NCI-H1694 (cell line): ENCODE data around the gene UBIAD1.
A peak's percentile ranks its signal among the peaks of the same experiment; 100 is the strongest.
"Not testable (repeated sequence)": the region's sequence is repeated elsewhere in the genome, so short reads cannot be mapped to it uniquely, and the experiment has no call there.

Experiments used
- DNase-seq: peaks from one replicate; lab custom pipeline; 2025; lab: John Stamatoyannopoulos, UW

Gene UBIAD1, protein sequence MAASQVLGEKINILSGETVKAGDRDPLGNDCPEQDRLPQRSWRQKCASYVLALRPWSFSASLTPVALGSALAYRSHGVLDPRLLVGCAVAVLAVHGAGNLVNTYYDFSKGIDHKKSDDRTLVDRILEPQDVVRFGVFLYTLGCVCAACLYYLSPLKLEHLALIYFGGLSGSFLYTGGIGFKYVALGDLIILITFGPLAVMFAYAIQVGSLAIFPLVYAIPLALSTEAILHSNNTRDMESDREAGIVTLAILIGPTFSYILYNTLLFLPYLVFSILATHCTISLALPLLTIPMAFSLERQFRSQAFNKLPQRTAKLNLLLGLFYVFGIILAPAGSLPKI

DNA sequence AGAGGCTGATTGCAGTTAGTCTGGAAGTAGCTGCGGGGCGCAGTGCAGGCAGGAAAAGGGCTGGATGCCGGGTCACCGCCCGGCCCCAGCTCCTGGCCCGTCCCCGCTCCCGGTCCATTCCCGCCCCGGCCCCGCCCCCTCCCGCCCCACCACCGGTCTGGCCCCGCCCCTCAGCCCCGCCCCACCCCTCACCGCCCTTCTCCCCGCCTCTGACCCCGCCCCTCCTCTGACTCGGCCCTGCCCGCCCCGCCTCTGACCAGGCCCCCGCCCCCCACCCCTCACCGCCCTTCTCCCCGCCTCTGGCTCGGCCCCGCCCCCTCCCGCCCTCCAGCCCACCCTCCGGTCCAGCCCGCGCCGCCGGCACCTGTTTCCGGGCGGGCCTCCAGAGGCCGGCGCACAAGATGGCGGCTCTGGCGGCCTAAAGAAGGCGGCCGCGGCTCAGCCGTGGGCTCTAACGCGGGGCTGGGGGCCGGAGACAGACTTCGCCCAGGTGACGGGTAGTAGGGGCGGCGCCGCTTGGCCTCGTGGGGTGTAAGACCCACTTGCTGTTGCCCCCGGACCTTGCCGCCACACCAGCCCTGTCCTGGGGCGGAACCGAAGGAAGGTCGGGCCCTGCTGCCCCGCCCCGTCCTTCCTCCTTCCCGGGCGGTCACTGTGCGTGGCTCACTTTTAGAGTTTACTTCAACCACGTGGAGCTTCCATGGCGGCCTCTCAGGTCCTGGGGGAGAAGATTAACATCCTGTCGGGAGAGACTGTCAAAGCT is at the start of gene UBIAD1:
Gene UBIAD1, plus strand, starts transcription at position 367 of the 763 bp plus-strand sequence. Its CDS starts 334 bp downstream, at position 701.
- DNase-seq, result peak; percentile 49

DNA sequence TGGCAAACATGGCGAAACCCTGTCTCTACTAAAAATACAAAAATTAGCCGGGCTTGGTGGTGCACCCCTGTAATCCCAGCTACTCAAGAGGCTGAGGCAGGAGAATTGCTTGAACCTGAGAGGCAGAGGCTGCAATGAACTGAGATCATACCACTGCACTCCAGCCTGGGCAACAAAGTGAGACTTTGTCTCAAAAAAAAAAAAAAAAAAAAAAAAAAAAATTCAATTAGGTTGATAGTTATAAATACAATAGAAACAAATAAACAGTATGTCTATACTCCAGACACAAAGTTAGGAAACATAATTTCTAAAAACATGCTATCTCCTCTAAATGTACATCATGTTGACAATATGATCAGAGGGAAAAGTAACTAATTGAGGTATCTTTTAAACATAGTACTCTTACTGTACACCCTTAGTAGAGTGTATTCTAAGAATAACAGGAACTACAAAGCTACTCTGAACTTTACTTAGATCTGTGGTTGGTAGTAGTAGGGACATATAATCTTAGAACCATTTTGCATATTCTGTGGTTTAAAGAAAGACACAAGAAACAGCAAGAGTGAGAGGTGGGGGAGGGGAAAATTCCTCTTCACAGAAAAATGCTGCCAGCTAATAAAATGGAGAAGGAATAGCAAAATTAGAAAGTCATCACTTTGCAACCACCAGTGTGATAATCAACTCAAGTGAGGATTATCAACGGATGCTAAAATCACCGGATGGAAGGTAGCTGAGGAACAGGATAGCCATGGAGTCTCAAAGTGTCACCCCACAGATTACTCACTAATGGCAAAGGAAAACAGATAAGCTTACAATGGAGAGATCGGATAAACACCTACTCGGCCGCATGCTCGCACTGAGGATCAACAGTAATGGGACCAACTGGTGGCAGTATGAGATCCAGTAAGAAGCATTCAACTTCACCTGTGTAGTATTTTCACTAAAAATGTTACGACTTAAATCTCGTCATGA is 45.6 kb upstream of the UBIAD1 start:
- DNase-seq, result no peak

DNA sequence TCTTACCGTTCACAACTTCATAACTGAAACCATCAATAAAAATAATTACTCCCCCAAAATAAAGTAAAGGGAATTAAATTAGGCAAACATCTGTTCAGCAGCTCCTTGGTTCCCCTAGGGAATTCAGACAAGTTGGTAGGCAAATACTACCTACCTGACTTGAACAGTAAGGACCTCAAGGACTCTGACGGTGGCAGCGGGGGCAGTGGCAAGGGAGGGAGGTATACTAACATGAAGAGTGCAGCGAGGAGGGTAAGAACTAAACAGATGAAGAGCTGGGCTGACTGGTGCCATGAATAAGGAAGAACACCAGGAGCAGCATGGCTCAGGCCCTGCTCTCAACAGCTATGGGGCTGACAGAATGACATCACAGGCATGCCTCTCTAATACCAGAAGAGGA is 43.8 kb upstream of the UBIAD1 start:
- no peak for DNase-seq

DNA sequence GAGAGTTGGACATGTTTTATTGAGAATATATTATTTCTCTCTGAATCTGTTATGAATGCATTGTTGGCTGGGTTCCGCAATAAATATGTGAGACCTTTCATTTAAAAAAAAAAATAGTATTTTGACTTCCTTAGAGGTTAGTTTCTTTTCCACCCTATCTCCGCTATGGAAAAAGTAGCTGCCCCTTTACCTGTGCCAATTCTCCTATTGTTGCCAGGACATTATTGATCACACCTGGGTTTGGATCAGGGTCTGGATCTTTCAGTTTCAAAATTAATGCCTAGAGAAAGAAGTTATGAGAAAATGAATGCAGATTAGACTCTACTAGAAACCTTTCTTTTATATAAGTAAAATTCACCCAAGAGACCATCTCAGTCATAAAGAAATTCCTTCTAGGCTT is 39.8 kb upstream of the UBIAD1 start:
- no peak for DNase-seq

DNA sequence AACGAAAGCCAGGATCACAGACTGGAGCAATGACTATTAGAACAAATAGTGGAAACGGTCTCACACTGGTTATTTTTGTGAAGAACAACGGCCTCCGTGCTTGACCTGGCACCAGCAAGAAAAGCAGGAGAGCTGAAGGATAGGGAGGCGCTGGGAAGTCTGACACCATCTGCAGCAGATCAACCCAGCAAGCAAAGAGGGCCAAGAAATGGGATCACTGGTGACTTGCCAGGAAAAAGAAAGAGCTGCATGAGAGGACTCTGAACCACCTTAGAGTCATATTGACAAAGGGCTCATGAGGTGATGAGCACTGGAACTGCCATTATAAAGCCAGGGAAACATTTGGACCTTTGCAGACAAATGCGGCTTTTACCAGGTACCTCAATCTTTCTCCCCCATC is 35.6 kb upstream of the UBIAD1 start:
- no peak for DNase-seq

DNA sequence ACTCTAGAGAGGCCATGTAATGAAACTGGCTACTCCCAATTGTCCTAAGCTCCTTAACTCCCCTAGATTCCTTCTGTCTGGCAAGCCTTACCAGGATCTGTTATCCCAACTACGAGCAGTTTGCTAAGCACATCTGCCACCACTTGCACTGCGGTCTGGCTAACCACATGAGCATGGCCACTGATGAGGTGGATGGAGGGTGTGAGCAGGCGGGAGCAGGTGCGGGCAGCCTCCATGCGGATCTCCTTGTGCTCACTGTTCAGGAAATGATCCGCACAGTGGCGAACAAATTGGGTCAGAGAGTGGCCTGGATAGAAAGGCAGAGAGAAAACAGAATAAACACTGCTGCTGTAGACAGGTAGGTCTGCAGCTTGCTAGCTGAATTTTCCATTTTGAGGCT is 34.7 kb upstream of the UBIAD1 start:
- no peak for DNase-seq

DNA sequence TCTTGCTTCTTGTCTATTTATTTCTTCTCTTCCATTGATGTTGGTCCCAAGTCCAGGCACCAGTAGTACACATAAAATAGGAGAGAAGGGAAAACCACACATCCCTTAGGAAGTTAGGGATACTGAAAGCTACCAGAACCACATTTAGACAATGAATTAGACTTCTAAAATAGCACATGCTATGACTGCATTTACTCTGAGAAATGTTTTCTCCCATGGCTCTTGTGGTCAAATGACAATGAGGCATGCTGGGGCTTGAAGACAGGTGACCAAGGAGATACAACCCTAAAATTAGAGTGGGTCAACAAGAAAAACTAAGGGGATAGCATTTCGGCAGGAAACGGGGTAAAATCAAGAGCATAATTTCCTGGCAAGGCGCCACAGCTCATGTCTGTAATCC is 27.8 kb upstream of the UBIAD1 start:
- DNase-seq, result no peak

DNA sequence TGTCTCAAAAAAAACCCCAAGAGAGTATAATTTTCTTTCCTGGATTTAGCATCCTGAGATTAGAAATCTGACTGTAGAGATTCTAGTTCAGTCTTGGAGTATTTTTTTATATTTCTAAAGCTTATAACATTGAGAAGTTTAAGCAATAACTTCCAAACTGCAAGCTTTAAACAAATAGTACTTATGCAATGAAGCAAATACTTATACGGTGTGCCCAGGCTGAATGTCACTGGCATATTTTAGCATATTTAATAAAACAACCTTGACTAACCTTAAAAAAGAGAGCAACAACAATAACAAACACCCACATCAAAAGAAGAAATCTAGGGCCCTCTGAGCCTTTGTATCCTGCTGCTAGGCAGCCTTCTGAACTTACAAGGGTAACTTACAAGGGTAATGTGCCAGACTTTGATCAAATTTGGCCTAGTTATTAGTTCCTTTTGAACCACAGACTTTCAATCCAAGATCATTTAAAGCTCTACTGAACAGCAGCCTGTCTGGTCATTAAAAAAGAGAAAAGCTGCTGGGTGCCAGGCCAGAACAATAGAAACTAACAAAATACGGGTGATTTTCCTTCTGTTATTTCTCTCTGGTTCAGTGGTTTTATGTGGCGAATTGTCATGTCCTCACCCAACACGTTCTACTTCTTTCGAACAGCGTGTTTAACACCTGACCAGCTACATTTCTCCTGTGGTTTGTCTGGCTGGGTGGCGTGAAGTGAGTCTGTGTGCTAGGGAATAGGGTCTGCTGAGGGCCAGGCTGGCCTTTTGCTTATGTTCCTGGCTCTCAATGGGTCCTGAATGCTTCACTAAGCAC is 26.9 kb upstream of the UBIAD1 start:
- DNase-seq, result no peak

DNA sequence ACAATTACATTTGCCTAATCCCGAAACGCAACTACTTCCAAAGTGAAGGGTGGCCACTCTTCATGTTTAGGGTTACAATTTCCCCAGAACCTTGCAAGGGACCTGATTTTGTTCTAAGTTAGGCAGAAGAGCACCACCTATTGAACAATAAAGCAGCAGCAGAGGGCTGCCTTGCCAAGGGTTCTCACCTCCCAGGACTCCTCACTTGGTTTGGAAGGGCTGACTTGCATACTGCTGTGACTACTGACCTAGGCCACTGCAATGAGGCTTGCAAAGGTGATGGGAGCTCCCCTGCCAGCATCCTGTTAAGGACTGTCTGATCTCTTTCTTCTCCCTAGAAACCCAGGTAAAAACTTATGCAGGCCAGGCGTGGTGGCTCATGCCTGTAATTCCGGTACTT is 24.8 kb upstream of the UBIAD1 start:
- no peak for DNase-seq

DNA sequence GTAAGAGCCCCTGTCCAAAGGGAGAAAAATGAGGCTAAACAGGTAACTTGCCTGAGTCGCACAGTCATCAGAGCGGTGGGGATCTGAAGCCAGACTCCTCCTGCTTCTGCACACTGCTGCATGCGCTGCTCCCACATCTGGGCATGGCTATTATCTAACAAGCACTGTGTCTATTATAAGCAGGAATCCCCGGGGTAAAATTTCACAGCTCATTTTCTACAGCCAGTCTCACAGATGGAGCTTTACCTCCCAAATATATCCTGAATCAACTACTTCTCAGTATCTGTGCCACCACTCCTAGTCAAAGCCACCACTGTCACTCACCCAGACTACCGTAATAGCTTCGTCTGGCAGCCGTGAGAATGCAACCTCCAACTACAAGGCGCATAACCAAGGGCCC is 20.5 kb upstream of the UBIAD1 start:
- no peak for DNase-seq

DNA sequence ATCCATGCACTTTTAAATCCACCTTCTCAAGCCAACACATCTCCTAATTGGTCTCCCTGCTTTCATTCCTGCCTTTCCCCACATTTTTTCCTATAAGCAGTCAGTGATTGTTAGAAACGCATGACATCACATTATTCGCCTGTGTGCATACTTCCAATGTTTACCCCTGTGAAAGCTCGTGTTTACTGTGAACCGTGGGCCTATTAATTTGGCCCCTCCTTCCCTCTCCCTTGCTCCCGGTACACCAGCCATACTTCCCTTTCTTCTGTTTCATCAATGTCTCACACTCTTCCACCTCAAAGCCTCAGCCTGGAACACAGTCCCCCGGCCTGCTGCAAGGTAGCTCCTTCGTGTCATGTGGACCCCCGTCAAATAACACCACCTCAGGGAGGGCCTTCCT is 19.8 kb upstream of the UBIAD1 start:
- DNase-seq, result no peak

DNA sequence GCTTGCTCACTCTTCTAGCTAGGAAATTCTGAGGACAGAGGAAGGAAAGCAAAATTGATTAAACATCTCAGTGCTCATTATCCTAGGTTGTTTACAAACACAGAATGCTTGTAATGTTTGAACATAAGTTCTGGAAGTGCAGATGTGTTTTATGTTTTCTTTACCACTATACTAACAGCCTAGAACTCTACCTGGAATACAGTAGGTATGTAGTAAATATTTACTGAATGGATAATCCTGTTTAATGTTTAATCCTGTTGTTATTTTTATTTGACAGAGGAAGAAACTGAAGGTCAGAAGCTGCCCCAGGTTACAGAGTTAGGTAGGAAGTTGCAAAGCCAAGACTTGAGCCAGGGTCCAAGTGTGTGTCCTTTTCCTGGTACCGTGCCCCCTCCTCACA is 16.7 kb upstream of the UBIAD1 start:
- DNase-seq, result no peak

DNA sequence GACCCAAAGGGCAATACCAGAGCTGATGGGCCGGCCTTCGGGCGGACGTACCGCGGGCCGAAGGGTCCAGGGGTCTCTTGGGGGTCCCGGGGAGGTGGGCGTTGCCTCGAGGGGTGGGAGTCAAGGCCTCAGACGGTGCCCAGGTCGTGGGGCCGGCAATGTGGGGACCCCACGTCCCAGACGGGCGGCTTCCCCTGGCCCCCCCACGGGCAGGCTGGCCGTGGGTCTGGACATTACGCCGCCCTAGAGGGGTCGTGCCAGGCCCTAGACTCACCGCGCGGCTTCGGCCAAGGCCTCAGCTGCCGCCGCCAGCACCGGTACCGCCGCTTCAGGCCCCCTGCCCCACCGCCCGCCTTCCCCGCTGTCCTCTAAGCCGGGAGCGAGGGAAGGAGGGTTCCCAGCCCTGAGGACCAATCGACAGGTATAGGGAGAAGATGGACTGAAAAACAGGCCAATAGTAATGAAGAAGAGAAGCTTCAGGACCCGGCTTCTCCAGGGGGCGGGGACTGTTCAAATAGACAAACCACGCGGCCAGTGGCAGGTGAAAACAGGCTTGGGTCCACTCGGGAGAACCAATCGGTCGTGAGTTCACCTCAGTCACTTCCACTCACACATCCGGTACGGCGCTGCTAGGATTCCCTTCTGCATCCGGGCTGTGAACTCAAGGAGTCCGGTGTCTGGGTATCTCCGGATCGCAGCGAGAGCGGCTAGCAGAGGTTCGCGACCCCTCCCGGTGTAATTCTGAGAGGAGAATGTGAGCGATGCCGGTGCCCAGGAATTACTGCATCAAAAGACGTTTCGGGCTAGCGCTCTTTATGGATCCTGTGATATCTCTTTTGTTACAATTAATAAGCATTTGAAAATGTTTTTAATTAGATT is 10.6 kb upstream of the UBIAD1 start, which contains the start of gene MTOR:
Gene MTOR, minus strand, starts transcription at position 381 of the 879 bp plus-strand sequence. CDS start 3,142 bp downstream, outside the sequence.
- DNase-seq, result peak; percentile 99

DNA sequence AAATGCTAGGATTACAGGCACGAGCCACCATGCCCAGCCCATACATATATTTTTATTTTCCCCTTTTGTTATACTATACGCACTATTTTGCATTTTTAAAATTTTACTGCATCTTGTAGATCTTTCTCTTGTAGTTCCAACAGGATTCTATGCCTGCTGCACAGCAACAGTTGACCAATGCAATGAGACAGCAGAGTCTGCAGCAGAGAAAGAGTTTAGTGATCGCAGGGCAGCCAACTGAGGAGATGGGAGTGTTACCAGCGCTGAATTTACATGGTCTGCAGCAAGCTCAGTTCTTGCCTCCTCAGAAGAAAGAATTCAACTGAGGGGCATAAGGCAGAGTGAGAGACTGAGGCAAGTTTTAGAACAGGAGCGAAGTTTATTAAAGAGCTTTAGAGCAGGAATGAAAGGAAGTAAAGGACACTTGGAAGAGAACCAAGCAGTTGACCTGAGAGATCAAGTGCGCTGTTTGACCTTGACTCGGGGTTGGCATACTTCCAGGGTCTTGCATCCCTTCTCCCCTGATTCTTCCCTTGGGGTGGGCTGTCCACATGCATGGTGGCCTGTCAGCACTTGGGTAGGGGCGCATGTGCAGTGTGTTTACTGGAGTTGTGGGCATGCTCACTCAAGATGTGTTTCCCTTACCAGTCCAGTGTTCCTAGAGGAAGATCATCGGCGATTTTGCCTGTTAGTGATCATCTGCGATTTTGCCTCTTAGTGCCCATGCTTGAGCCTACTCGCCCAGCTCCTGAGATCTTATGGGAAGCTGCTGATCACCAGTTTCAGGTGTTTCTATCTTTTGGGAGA is 6.5 kb upstream of the UBIAD1 start:
- DNase-seq, result no peak

DNA sequence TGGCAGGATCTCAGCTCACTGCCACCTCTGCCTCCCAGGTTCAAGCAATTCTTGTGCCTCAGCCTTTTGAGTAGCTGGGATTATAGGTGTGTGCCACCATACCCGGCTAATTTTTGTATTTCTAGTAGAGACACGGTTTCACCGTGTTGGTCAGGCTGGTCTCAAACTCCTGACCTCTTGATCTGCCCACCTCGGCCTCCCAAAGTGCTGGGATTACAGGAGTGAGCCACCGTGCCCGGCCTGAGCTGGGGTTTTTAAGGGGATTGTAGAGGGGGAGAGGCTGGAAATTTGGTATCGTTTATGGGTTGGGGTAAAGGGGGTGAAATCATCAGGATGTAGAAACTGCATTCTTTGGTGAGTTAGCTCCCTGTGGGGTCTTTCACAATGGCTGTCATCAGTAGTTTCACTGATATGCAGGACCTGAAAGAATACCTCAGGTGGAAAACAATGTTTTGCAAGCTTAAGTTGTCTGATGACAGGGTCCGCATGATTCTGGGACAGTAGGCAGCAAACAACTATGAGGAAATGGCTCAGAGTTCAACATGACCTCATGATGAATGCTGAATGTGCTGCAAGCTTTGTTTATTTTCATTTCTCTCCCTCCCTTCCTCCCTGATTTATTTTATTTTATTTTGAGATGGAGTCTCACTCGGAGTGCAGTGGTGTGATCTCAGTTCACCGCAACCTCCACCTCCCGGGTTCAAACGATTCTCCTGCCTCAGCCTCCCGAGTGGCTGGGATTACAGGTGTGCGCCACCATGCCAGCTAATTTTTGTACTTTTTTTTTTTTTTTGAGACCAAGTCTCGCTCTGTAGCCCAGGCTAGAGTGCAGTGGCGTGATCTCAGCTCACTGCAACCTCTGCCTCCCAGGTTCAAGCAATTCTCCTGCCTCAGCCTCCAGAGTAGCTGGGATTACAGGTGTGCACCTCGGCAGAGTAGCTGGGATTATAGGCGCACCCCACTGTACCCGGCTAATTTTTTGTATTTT is 5.4 kb upstream of the UBIAD1 start:
- DNase-seq, result not testable (repeated sequence)

DNA sequence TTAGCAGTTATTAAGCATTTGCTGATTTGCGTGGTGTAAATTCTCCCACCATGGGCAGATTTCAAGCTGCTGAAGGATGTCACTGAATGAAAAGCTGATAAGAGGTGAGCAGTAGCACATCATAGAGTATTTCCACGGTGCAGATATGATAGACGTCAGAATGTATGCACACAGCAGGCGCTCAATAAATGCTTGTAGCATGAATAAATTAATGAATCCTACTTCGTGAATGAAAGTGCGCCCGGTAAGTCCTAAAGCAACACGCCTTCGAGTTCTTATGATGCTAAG is 510 bp upstream of the UBIAD1 start:
- no peak for DNase-seq

DNA sequence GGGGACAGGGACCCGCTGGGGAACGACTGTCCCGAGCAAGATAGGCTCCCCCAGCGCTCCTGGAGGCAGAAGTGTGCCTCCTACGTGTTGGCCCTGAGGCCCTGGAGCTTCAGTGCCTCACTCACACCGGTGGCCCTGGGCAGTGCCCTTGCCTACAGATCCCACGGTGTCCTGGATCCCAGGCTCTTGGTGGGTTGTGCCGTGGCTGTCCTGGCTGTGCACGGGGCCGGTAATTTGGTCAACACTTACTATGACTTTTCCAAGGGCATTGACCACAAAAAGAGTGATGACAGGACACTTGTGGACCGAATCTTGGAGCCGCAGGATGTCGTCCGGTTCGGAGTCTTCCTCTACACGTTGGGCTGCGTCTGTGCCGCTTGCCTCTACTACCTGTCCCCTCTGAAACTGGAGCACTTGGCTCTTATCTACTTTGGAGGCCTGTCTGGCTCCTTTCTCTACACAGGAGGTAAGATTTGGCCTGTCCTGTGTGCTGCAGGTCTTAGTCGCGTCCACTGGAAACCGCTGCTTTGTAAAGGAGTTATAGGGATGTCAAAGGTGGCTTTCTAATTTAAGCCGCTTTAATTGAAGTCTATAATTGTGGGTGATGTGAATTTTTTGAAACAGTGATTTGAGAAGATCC is 717 bp downstream of the UBIAD1 start:
- no peak for DNase-seq

DNA sequence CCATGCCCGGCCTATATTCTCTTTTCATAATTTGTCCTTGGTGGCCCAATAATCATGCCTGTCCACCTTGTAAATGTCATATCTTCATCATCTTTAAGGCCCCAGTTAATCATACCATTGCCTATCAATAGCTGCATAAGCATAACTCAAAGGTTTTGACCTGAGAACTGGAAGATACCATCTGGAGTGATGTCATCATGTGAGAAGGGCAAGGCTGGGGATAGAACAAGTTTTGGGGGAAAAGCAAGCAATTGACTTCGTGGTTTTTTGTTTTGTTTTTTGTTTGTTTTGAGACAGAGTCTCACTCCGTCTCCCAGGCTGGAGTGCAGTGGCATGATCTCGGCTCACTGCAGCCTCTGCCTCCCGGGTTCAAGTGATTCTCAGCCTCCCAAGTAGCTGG is 6.2 kb downstream of the UBIAD1 start:
- DNase-seq, result no peak
